ENCODE results near the gene PCGF3. TPM values are rescaled to one million over a fixed set of nuclear protein-coding genes. Genes with fewer than 3 reads are reported as not detected.
A peak's percentile ranks its signal among the peaks of the same experiment; 100 is the strongest.

PCGF3 gene
- total and polyA plus RNA-seq, 9 of the 15 experiments (the other 6 are each of a cell fraction or from before 2014, with no cell fraction given) = 2.6 to 46.1 (median 20.3) TPM

DNA sequence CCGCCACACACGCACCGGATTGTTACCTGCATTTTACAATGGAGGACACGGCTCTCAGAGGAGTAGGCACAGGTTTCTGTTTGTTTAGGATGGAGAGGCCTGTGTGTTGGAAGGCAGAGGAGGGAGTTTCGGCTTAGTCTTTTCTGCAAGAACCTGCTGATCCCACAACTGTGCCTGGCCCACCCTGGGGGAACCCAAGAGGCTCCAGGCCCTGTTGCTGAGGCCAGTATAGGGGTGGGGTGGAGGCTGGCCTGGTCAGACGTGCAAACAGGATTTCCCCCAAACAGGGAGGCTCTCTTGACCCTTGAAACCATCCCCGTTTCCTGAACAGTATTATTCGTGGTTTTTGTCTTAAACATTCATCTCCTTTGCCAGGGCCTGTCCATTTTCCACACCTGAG lies 15.9 kb upstream of the PCGF3 start:
- Histone ChIP-seq H4K20me1 (replicated peaks; ENCODE audit: control insufficient read depth, insufficient read depth, low read length) (no peaks in the 10 kb centered on the region), H3K27ac (ENCODE audit: extremely low read depth, low read depth, low read length) (no peak overlapping the region), H3K9ac (ENCODE audit: insufficient read depth in 1 of 2, low read depth in 2 of 2, low read length in 2 of 2) (peak overlapping the region in 1 of 2 experiments; percentile 80; a peak in 2 of 4 replicates), H3K4me1 (replicated peaks in 1 of 2; ENCODE audit: control insufficient read depth in 2 of 2, insufficient read depth in 2 of 2, low read length in 2 of 2) (peaks cover 21 to 61% of the 10 kb centered on the region in 2 experiments), H3K36me3 (ENCODE audit: control insufficient read depth, insufficient read depth, low read length) (no peaks in the 10 kb centered on the region), H3K79me2 (ENCODE audit: control insufficient read depth, insufficient read depth, low read length) (peaks cover 7% of the 10 kb centered on the region; the same call in 2 of the 3 replicates), H3K9me1 (ENCODE audit: control insufficient read depth, insufficient read depth, low read length) (no peaks in the 10 kb centered on the region), H3K9me3 (replicated peaks; ENCODE audit: control insufficient read depth, insufficient read depth, low read depth, low read length) (no peaks in the 10 kb centered on the region), H2AFZ (ENCODE audit: low read depth, low read length) (no peak overlapping the region), H3K27me3 (ENCODE audit: control insufficient read depth in 2 of 2, insufficient read depth in 2 of 2, low read length in 2 of 2) (no peaks in the 10 kb centered on the region), H3K4me3 (no peak overlapping the region), H3K4me2 (ENCODE audit: insufficient read depth, low read length) (no peak overlapping the region)
- DNase-seq (ENCODE audit: extremely low read depth in 1 of 4, low spot score in 3 of 4) (no peak), FAIRE-seq (no peak), ATAC-seq (no peak)
- ChIA-PET POLR2A (interaction anchor here (1.0 to 1.3 kb wide), 2 partner anchors 8 to 11 kb away, joined by 4 read pairs; no protein-coding TSS in a partner anchor), CTCF (ENCODE audit: low intra/inter-chr PET ratio) (no interaction called here)
- in situ Hi-C loops (cut with MboI) (no loop called here), intact Hi-C loops (cut with micrococcal nuclease) (loop anchor here (10.0 kb wide), 2 partner anchors 45 to 295 kb away; partner anchors contain the start of gene IDUA)
- WGBS (ENCODE audit: insufficient coverage, low coverage, missing lambda C conversion rate) = 60% methylated on average over 7 of the region's 8 CpGs
- TF ChIP-seq MED1 (CRISPR knock-in tag; IDR thresholded peaks at IDR 0.05; ENCODE audit: borderline replicate concordance) (no peak), RBM14 (IDR thresholded peaks at IDR 0.05; ENCODE audit: borderline replicate concordance, insufficient read depth, low read depth, low read length) (no peak), SMAD2 (IDR thresholded peaks at IDR 0.05; ENCODE audit: low read depth, low read length) (no peak), PTTG1 (tag; IDR thresholded peaks at IDR 0.05; ENCODE audit: low read depth) (no peak), MYC (IDR thresholded peaks at IDR 0.05; ENCODE audit: low read depth, low read length) (no peak), MYC (CRISPR knock-in tag; IDR thresholded peaks at IDR 0.05; ENCODE audit: borderline replicate concordance, low read depth) (no peak)
- TF ChIP-seq, protein P1, sequence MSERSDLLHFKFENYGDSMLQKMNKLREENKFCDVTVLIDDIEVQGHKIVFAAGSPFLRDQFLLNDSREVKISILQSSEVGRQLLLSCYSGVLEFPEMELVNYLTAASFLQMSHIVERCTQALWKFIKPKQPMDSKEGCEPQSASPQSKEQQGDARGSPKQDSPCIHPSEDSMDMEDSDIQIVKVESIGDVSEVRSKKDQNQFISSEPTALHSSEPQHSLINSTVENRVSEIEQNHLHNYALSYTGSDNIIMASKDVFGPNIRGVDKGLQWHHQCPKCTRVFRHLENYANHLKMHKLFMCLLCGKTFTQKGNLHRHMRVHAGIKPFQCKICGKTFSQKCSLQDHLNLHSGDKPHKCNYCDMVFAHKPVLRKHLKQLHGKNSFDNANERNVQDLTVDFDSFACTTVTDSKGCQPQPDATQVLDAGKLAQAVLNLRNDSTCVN (CRISPR knock-in tag; IDR thresholded peaks at IDR 0.05) = no peak
- TF ChIP-seq, protein P2, sequence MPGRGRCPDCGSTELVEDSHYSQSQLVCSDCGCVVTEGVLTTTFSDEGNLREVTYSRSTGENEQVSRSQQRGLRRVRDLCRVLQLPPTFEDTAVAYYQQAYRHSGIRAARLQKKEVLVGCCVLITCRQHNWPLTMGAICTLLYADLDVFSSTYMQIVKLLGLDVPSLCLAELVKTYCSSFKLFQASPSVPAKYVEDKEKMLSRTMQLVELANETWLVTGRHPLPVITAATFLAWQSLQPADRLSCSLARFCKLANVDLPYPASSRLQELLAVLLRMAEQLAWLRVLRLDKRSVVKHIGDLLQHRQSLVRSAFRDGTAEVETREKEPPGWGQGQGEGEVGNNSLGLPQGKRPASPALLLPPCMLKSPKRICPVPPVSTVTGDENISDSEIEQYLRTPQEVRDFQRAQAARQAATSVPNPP (IDR thresholded peaks at IDR 0.05; ENCODE audit: borderline replicate concordance, insufficient read depth, insufficient read length) = no peak
- TF ChIP-seq, protein P3, sequence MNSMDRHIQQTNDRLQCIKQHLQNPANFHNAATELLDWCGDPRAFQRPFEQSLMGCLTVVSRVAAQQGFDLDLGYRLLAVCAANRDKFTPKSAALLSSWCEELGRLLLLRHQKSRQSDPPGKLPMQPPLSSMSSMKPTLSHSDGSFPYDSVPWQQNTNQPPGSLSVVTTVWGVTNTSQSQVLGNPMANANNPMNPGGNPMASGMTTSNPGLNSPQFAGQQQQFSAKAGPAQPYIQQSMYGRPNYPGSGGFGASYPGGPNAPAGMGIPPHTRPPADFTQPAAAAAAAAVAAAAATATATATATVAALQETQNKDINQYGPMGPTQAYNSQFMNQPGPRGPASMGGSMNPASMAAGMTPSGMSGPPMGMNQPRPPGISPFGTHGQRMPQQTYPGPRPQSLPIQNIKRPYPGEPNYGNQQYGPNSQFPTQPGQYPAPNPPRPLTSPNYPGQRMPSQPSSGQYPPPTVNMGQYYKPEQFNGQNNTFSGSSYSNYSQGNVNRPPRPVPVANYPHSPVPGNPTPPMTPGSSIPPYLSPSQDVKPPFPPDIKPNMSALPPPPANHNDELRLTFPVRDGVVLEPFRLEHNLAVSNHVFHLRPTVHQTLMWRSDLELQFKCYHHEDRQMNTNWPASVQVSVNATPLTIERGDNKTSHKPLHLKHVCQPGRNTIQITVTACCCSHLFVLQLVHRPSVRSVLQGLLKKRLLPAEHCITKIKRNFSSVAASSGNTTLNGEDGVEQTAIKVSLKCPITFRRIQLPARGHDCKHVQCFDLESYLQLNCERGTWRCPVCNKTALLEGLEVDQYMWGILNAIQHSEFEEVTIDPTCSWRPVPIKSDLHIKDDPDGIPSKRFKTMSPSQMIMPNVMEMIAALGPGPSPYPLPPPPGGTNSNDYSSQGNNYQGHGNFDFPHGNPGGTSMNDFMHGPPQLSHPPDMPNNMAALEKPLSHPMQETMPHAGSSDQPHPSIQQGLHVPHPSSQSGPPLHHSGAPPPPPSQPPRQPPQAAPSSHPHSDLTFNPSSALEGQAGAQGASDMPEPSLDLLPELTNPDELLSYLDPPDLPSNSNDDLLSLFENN (IDR thresholded peaks at IDR 0.05; ENCODE audit: low read depth in 2 of 2, low read length in 2 of 2) = no peak
- BruUV-seq (replicated peaks) = no TSS peak

Data from K562 (cell line).